Neural progenitor cell (in vitro differentiated cells): ENCODE results near the gene NRG3.
"Not testable (repeated sequence)": the region's sequence is repeated elsewhere in the genome, so short reads cannot be mapped to it uniquely, and the experiment has no call there.

Experiments used
- CTCF ChIP-seq: fragments of 200-600 bp; sonication (generic); IDR thresholded peaks from 2 replicates; pipeline ENCODE4 v1.5.1; 2017; ENCODE audit warnings: antibody characterized with exemption, mild to moderate bottlenecking
- EZH2 ChIP-seq: fragments of 200-600 bp; sonication (generic); IDR thresholded peaks from 2 replicates; pipeline ENCODE4 v1.6.1; 2017; ENCODE audit warnings: antibody characterized with exemption, mild to moderate bottlenecking, moderate library complexity
- EZH2phosphoT487 ChIP-seq: fragments of 200-600 bp; sonication (generic); IDR thresholded peaks from 2 replicates; pipeline ENCODE4 v1.6.1; 2017; ENCODE audit warnings: antibody characterized with exemption

GRCh38 chr10:82677932-82678331 is 802.9 kb downstream of the NRG3 start:
- not testable (repeated sequence) for TF ChIP-seq CTCF, EZH2, EZH2phosphoT487
